Astrocyte (in vitro differentiated cells and primary cell): ENCODE data around the gene FOXF1. TPM values are rescaled to one million over a fixed set of nuclear protein-coding genes. Genes with fewer than 3 reads are reported as not detected.

Experiments used
- DNase-seq: peaks from one replicate; pipeline ENCODE4 v3.0.0-alpha.2; 2010; ENCODE audit warnings: low read depth
- FAIRE-seq: peaks from 2 replicates; lab custom pipeline; 2011; peaks lifted over from hg19 to GRCh38; lab: Jason Lieb, UNC
- H2AFZ ChIP-seq: 2 replicates; pipeline ENCODE4 v1.6.0; 2012; ENCODE audit warnings: low read depth, low read length, inconsistent platforms
- H3K27ac ChIP-seq: 2 replicates; pipeline ENCODE4 v1.5.1; 2011; ENCODE audit warnings: low read depth, low read length, inconsistent platforms
- H3K27me3 ChIP-seq: 2 replicates; pipeline ENCODE4 v1.6.0; 2011; ENCODE audit warnings: low read length, inconsistent platforms; ENCODE audit not compliant: insufficient read depth
- H3K36me3 ChIP-seq: 2 replicates; pipeline ENCODE4 v1.5.1; 2011; ENCODE audit warnings: low read length, inconsistent platforms; ENCODE audit not compliant: insufficient read depth
- H3K4me1 ChIP-seq: 2 replicates; pipeline ENCODE4 v1.5.1; 2011; ENCODE audit warnings: low read length, inconsistent platforms; ENCODE audit not compliant: insufficient read depth
- H3K4me2 ChIP-seq: 2 replicates; pipeline ENCODE4 v1.6.0; 2012; ENCODE audit warnings: low read length, inconsistent platforms
- H3K4me3 ChIP-seq: 2 replicates; pipeline ENCODE4 v1.5.1; 2011; ENCODE audit warnings: low read depth, mild to moderate bottlenecking, low read length, inconsistent platforms; ENCODE audit not compliant: insufficient read depth
- H3K79me2 ChIP-seq: 2 replicates; pipeline ENCODE4 v1.6.0; 2012; ENCODE audit warnings: mild to moderate bottlenecking, low read length, inconsistent platforms; ENCODE audit not compliant: insufficient read depth
- H3K9ac ChIP-seq: 2 replicates; pipeline ENCODE4 v1.6.0; 2012; ENCODE audit warnings: mild to moderate bottlenecking, low read length, inconsistent platforms
- H3K9me3 ChIP-seq: 2 replicates; pipeline ENCODE4 v1.5.1; 2012; ENCODE audit warnings: low read depth, mild to moderate bottlenecking, low read length, inconsistent platforms; ENCODE audit not compliant: insufficient read depth
- H4K20me1 ChIP-seq: 2 replicates; pipeline ENCODE4 v1.6.0; 2012; ENCODE audit warnings: low read length, inconsistent platforms; ENCODE audit not compliant: insufficient read depth
- H3K27ac Mint-ChIP-seq: one replicate; pipeline ENCODE4 v1.8.0; 2021; ENCODE audit warnings: mild to moderate bottlenecking, mixed read lengths; ENCODE audit not compliant: unreplicated experiment
- H3K27me3 Mint-ChIP-seq: one replicate; pipeline ENCODE4 v1.8.0; 2021; ENCODE audit warnings: low read depth, mixed read lengths; ENCODE audit not compliant: unreplicated experiment
- H3K36me3 Mint-ChIP-seq: one replicate; pipeline ENCODE4 v1.8.0; 2021; ENCODE audit warnings: low read depth, mixed read lengths; ENCODE audit not compliant: unreplicated experiment
- H3K4me1 Mint-ChIP-seq: one replicate; pipeline ENCODE4 v1.8.0; 2021; ENCODE audit warnings: low read depth, mixed read lengths; ENCODE audit not compliant: unreplicated experiment
- H3K4me3 Mint-ChIP-seq: one replicate; pipeline ENCODE4 v1.8.0; 2021; ENCODE audit warnings: mild to moderate bottlenecking, moderate library complexity, mixed read lengths; ENCODE audit not compliant: unreplicated experiment
- H3K9me3 Mint-ChIP-seq: one replicate; pipeline ENCODE4 v1.8.0; 2021; ENCODE audit warnings: mild to moderate bottlenecking, mixed read lengths; ENCODE audit not compliant: unreplicated experiment
- EZH2 ChIP-seq: IDR thresholded peaks from 2 replicates; pipeline ENCODE4 v1.6.1; 2012; ENCODE audit warnings: mild to moderate bottlenecking, low read length, inconsistent platforms; ENCODE audit not compliant: insufficient read depth
- total RNA-seq: library from RNA; stranded (reverse); gene quantifications from 2 replicates; pipeline ENCODE4 v1.2.1, GENCODE V29; 2021
- TF ChIP-seq, protein P1 (sequence below): IDR thresholded peaks from 2 replicates; pipeline ENCODE4 v1.5.1; 2011; ENCODE audit warnings: low read depth, mild to moderate bottlenecking, inconsistent platforms, low read length, moderate library complexity; ENCODE audit not compliant: insufficient read depth

The FOXF1 gene
- total RNA-seq, 1 donor from 2014 or later: 0.07 TPM

DNA sequence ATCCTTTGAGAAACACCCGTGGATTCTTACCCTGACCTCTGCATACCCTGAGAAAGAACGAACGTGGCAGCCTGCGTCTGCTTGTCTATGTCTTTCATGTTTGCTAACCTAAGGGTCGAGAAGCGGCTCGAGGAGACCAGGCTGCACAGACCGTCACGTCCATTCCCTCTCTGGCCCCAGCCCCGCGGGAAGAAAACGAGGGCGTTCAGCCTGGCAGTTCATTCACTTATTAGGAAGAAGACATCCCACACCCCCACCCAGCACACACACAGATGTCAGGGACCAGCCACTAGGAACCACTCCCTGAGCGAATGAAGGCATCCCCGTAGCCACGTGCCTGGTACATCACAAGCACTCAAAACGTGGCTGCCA lies 45.4 kb downstream of the FOXF1 start:
- Mint-ChIP-seq H3K27ac (peak overlapping the region; percentile 93), H3K36me3 (no peaks in the 10 kb centered on the region), H3K9me3 (no peaks in the 10 kb centered on the region), H3K4me3 (peak overlapping the region; percentile 95), H3K27me3 (peaks cover 11% of the 10 kb centered on the region), H3K4me1 (no peaks in the 10 kb centered on the region)
- TF ChIP-seq EZH2: no peak
- TF ChIP-seq, protein P1, sequence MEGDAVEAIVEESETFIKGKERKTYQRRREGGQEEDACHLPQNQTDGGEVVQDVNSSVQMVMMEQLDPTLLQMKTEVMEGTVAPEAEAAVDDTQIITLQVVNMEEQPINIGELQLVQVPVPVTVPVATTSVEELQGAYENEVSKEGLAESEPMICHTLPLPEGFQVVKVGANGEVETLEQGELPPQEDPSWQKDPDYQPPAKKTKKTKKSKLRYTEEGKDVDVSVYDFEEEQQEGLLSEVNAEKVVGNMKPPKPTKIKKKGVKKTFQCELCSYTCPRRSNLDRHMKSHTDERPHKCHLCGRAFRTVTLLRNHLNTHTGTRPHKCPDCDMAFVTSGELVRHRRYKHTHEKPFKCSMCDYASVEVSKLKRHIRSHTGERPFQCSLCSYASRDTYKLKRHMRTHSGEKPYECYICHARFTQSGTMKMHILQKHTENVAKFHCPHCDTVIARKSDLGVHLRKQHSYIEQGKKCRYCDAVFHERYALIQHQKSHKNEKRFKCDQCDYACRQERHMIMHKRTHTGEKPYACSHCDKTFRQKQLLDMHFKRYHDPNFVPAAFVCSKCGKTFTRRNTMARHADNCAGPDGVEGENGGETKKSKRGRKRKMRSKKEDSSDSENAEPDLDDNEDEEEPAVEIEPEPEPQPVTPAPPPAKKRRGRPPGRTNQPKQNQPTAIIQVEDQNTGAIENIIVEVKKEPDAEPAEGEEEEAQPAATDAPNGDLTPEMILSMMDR: no peak
- Histone ChIP-seq H3K27me3 (no peaks in the 10 kb centered on the region), H3K79me2 (peaks cover 21% of the 10 kb centered on the region), H3K9ac (peak overlapping the region; percentile 98), H4K20me1 (no peaks in the 10 kb centered on the region), H3K4me3 (peak overlapping the region; percentile 93), H2AFZ (peak overlapping the region; percentile 97), H3K4me2 (peak overlapping the region; percentile 91), H3K36me3 (no peaks in the 10 kb centered on the region), H3K4me1 (peaks cover 12% of the 10 kb centered on the region), H3K9me3 (no peaks in the 10 kb centered on the region), H3K27ac (peak overlapping the region; percentile 89)
- DNase-seq (no peak), FAIRE-seq (no peak)

DNA sequence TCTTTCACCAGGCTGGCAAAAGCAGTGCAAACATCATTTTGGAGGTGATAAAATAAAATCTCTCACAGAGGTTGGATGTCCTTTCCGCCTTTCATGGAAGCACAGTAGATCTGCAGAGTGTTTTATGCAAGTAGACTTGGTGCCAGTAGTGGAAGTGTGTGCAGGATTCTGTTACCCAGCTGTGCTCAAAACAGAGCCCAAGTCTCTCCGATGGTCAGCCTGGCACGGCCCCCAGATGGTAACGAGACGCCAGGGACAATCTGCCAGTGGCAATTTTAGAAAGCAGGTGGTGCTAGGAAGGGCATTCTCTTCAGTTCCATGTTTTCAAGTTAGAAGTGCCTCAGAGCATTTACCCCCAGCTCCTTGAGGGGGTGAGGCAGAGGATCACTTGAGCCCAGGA lies 46.2 kb downstream of the FOXF1 start:
- Histone ChIP-seq H3K4me3 (no peak overlapping the region), H3K9me3 (no peaks in the 10 kb centered on the region), H3K79me2 (peaks cover 21% of the 10 kb centered on the region), H3K27ac (no peak overlapping the region), H3K4me1 (peaks cover 12% of the 10 kb centered on the region), H3K9ac (no peak overlapping the region), H3K4me2 (no peak overlapping the region), H4K20me1 (no peaks in the 10 kb centered on the region), H2AFZ (no peak overlapping the region), H3K27me3 (no peaks in the 10 kb centered on the region), H3K36me3 (no peaks in the 10 kb centered on the region)
- TF ChIP-seq EZH2: no peak
- TF ChIP-seq, protein P1: no peak
- Mint-ChIP-seq H3K4me3 (peak overlapping the region; percentile 41), H3K9me3 (no peaks in the 10 kb centered on the region), H3K4me1 (no peaks in the 10 kb centered on the region), H3K36me3 (no peaks in the 10 kb centered on the region), H3K27ac (no peak overlapping the region), H3K27me3 (peaks cover 16% of the 10 kb centered on the region)
- no peak for FAIRE-seq
- no peak for DNase-seq

GRCh38 chr16:86557587-86557986 lies 47.3 kb downstream of the FOXF1 start:
- no peaks in the 10 kb centered on the region for H3K27me3 ChIP-seq
- no peak for FAIRE-seq
- H3K36me3 ChIP-seq: no peaks in the 10 kb centered on the region
- H3K4me3 Mint-ChIP-seq: no peak overlapping the region
- H3K79me2 ChIP-seq: peaks cover 19% of the 10 kb centered on the region
- TF ChIP-seq, protein P1: no peak
- TF ChIP-seq EZH2: no peak
- peaks cover 12% of the 10 kb centered on the region for H3K4me1 ChIP-seq
- no peak for DNase-seq
- H3K4me3 ChIP-seq: no peak overlapping the region
- no peak overlapping the region for H3K27ac Mint-ChIP-seq
- H3K9ac ChIP-seq: no peak overlapping the region
- no peak overlapping the region for H3K27ac ChIP-seq
- H3K4me1 Mint-ChIP-seq: no peaks in the 10 kb centered on the region
- H2AFZ ChIP-seq: no peak overlapping the region
- no peak overlapping the region for H3K4me2 ChIP-seq
- H3K27me3 Mint-ChIP-seq: peaks cover 16% of the 10 kb centered on the region
- H3K9me3 ChIP-seq: no peaks in the 10 kb centered on the region
- no peaks in the 10 kb centered on the region for H3K36me3 Mint-ChIP-seq
- H4K20me1 ChIP-seq: no peaks in the 10 kb centered on the region
- no peaks in the 10 kb centered on the region for H3K9me3 Mint-ChIP-seq
